ENCODE measurements around the gene JHY. TPM values are rescaled to one million over a fixed set of nuclear protein-coding genes. Genes with fewer than 3 reads are reported as not detected.

Gene JHY
- total RNA-seq, 4 donors from 2014 or later: 2.5 to 4.2 (median 3.2) TPM

DNA sequence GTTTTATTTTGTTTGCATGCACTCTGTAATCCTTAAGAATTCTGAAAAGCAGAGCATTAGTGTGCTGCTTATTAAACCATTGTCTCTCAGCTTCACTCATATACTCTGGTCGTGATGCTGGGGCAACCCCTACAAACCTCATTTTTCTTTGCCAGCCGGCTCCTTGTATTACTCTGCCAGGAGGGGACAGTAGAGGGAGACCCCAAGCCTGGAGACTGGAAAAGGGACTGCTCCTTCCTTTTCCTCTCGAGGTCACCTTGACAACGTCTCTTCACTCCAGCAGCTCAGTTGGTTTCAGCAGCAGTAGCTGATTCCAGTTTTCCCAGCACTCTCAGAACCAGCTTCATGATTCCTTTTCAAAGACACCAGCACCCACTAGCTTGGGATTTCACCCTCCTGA is 2.8 kb upstream of the JHY start:
- TF ChIP-seq POLR2A (IDR thresholded peaks at IDR 0.05): no peak
- TF ChIP-seq, protein P1, sequence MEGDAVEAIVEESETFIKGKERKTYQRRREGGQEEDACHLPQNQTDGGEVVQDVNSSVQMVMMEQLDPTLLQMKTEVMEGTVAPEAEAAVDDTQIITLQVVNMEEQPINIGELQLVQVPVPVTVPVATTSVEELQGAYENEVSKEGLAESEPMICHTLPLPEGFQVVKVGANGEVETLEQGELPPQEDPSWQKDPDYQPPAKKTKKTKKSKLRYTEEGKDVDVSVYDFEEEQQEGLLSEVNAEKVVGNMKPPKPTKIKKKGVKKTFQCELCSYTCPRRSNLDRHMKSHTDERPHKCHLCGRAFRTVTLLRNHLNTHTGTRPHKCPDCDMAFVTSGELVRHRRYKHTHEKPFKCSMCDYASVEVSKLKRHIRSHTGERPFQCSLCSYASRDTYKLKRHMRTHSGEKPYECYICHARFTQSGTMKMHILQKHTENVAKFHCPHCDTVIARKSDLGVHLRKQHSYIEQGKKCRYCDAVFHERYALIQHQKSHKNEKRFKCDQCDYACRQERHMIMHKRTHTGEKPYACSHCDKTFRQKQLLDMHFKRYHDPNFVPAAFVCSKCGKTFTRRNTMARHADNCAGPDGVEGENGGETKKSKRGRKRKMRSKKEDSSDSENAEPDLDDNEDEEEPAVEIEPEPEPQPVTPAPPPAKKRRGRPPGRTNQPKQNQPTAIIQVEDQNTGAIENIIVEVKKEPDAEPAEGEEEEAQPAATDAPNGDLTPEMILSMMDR (IDR thresholded peaks at IDR 0.05): no peak
- intact Hi-C loops (cut with DNase I; ENCODE audit: low total_unique reads): no loop called here
- WGBS, 2 donors: 34 to 46% methylated on average over 4 of the region's 4 CpGs
- no peak for DNase-seq (ENCODE audit: low spot score in 2 of 2)
- no peak overlapping the region for H3K4me3 ChIP-seq (ENCODE audit: low read depth, poor library complexity, severe bottlenecking)

- WGBS, 2 donors: 0 to 1% methylated on average over 54 to 62 of the region's 63 CpGs
- peak overlapping the region; percentile 40 for H3K4me3 ChIP-seq (ENCODE audit: low read depth, poor library complexity, severe bottlenecking)
- DNase-seq (ENCODE audit: low spot score in 2 of 2): peak; percentile 21 to 91
- TF ChIP-seq, protein P1 (IDR thresholded peaks at IDR 0.05): no peak
- TF ChIP-seq POLR2A (IDR thresholded peaks at IDR 0.05): no peak
- intact Hi-C loops (cut with DNase I; ENCODE audit: low total_unique reads): no loop called here
Measured at GRCh38 chr11:122882857-122883645, 492 bp downstream of the JHY start.

DNA sequence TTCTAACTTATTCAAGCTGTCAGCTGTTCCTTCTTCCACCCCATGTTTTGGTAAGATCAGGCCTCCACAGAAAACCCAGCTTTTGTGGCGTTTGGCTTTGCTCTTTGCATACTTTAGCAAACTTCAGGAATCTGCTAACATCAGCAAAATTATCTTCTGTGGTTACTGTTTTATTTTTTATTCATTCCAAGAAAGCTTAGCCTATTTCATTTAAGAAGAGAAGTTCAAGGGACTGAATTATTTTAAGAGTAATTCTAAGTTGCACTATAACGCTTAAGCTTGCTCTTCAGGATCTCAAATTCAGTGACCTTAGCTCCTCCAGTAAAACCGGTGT is 1.1 kb downstream of the JHY start:
- no peak for TF ChIP-seq POLR2A (IDR thresholded peaks at IDR 0.05)
- TF ChIP-seq, protein P1 (IDR thresholded peaks at IDR 0.05): no peak
- 45 to 47% methylated on average over 3 of the region's 3 CpGs for WGBS, 2 donors
- intact Hi-C loops (cut with DNase I; ENCODE audit: low total_unique reads): no loop called here
- DNase-seq (ENCODE audit: low spot score in 2 of 2): no peak
- no peak overlapping the region for H3K4me3 ChIP-seq (ENCODE audit: low read depth, poor library complexity, severe bottlenecking)

DNA sequence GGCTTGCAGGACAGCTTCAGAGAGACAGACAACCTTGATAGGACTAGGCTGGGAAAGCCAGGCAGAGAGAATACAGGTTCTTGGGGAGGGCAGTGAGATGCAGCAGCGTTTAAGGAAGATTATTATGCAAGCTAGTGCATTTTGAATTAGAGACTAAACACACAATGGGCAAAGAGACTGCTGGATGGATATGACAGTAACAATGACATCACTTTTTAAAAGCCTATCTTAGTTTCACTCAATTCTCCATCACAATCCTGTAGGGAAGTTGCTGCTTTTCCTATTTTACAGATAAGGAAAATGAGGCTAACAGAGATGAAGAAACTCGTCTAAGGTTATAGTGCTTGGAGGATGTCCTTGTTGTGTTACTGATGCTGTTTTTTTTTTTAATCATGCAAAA is 5.6 kb downstream of the JHY start:
- no peak overlapping the region for H3K4me3 ChIP-seq (ENCODE audit: low read depth, poor library complexity, severe bottlenecking)
- TF ChIP-seq, protein P1 (IDR thresholded peaks at IDR 0.05): no peak
- no peak for TF ChIP-seq POLR2A (IDR thresholded peaks at IDR 0.05)
- intact Hi-C loops (cut with DNase I; ENCODE audit: low total_unique reads): no loop called here
- 75 to 81% methylated on average over 2 of the region's 2 CpGs for WGBS, 2 donors
- DNase-seq (ENCODE audit: low spot score in 2 of 2): no peak

- TF ChIP-seq, protein P1 (IDR thresholded peaks at IDR 0.05): no peak
- no peak for TF ChIP-seq POLR2A (IDR thresholded peaks at IDR 0.05)
- DNase-seq (ENCODE audit: low spot score in 2 of 2): no peak
- intact Hi-C loops (cut with DNase I; ENCODE audit: low total_unique reads): no loop called here
- 77 to 85% methylated on average over 5 of the region's 5 CpGs for WGBS, 2 donors
- H3K4me3 ChIP-seq (ENCODE audit: low read depth, poor library complexity, severe bottlenecking): no peak overlapping the region
Measured at GRCh38 chr11:122893131-122893530, 10.6 kb downstream of the JHY start.

- H3K4me3 ChIP-seq (ENCODE audit: low read depth, poor library complexity, severe bottlenecking): no peak overlapping the region
- no peak for TF ChIP-seq POLR2A (IDR thresholded peaks at IDR 0.05)
- TF ChIP-seq, protein P1 (IDR thresholded peaks at IDR 0.05): no peak
- intact Hi-C loops (cut with DNase I; ENCODE audit: low total_unique reads): no loop called here
- 91 to 92% methylated on average over 2 of the region's 2 CpGs for WGBS, 2 donors
- no peak for DNase-seq (ENCODE audit: low spot score in 2 of 2)
Measured at GRCh38 chr11:122895563-122895962, 13.0 kb downstream of the JHY start.

Data from lower leg skin (tissue), 4 donors.